ENCODE results near the gene EME1.

The EME1 gene

GRCh38 chr17:50361561-50362480 lies 11.2 kb upstream of the EME1 start:
- DNase-seq (ENCODE audit: extremely low read depth in 1 of 2, low read depth in 1 of 2) = peak in 1 of 2 donors; percentile 25

- DNase-seq (ENCODE audit: extremely low read depth in 1 of 2, low read depth in 1 of 2) = no peak
Observed at GRCh38 chr17:50362661-50363060, 10.4 kb upstream of the EME1 start.

- no peak for DNase-seq (ENCODE audit: extremely low read depth in 1 of 2, low read depth in 1 of 2)
Observed at GRCh38 chr17:50363217-50364060, 9.6 kb upstream of the EME1 start.

GRCh38 chr17:50364061-50364458 lies 9.0 kb upstream of the EME1 start:
- DNase-seq (ENCODE audit: extremely low read depth in 1 of 2, low read depth in 1 of 2) = no peak

- no peak for DNase-seq (ENCODE audit: extremely low read depth in 1 of 2, low read depth in 1 of 2)
Observed at GRCh38 chr17:50364715-50365114, 8.3 kb upstream of the EME1 start.

GRCh38 chr17:50365165-50365564 lies 7.9 kb upstream of the EME1 start:
- no peak for DNase-seq (ENCODE audit: extremely low read depth in 1 of 2, low read depth in 1 of 2)

GRCh38 chr17:50365649-50366393 lies 7.2 kb upstream of the EME1 start:
- DNase-seq (ENCODE audit: extremely low read depth in 1 of 2, low read depth in 1 of 2) = no peak

GRCh38 chr17:50367401-50367800 lies 5.6 kb upstream of the EME1 start:
- no peak for DNase-seq (ENCODE audit: extremely low read depth in 1 of 2, low read depth in 1 of 2)

GRCh38 chr17:50370052-50370451 lies 3.0 kb upstream of the EME1 start:
- no peak for DNase-seq (ENCODE audit: extremely low read depth in 1 of 2, low read depth in 1 of 2)

GRCh38 chr17:50371526-50371925 lies 1.5 kb upstream of the EME1 start:
- no peak for DNase-seq (ENCODE audit: extremely low read depth in 1 of 2, low read depth in 1 of 2)

GRCh38 chr17:50372222-50372757 lies 739 bp upstream of the EME1 start:
- DNase-seq (ENCODE audit: extremely low read depth in 1 of 2, low read depth in 1 of 2) = no peak

GRCh38 chr17:50373705-50374104 lies 676 bp downstream of the EME1 start:
- DNase-seq (ENCODE audit: extremely low read depth in 1 of 2, low read depth in 1 of 2) = no peak

- no peak for DNase-seq (ENCODE audit: extremely low read depth in 1 of 2, low read depth in 1 of 2)
Observed at GRCh38 chr17:50375858-50376538, 3.0 kb downstream of the EME1 start.

GRCh38 chr17:50379351-50380132 lies 6.5 kb downstream of the EME1 start:
- no peak for DNase-seq (ENCODE audit: extremely low read depth in 1 of 2, low read depth in 1 of 2)

GRCh38 chr17:50380369-50381259 lies 7.6 kb downstream of the EME1 start:
- DNase-seq (ENCODE audit: extremely low read depth in 1 of 2, low read depth in 1 of 2) = no peak

- DNase-seq (ENCODE audit: extremely low read depth in 1 of 2, low read depth in 1 of 2) = no peak
Observed at GRCh38 chr17:50381260-50381815, 8.3 kb downstream of the EME1 start.

GRCh38 chr17:50381920-50382319 lies 8.9 kb downstream of the EME1 start:
- no peak for DNase-seq (ENCODE audit: extremely low read depth in 1 of 2, low read depth in 1 of 2)

GRCh38 chr17:50382931-50383330 lies 9.9 kb downstream of the EME1 start:
- DNase-seq (ENCODE audit: extremely low read depth in 1 of 2, low read depth in 1 of 2) = no peak
